Body of pancreas (tissue), 4 donors: ENCODE measurements around the gene ERC2. TPM values are rescaled to one million over a fixed set of nuclear protein-coding genes. Genes with fewer than 3 reads are reported as not detected.

Experiments used
- ATAC-seq: fragments of 150-250 bp; one replicate; pipeline ENCODE4 v1.9.1; 2016
- DNase-seq, 4 donors: peaks; one replicate each; pipeline ENCODE4 v3.0.0-alpha.2; 2019
- H3K27ac ChIP-seq, 4 donors: fragments of 200-600 bp; sonication (generic); 1 replicate in 3 of 4; 2 replicates in 1 of 4; pipeline versions ENCODE4 v1.5.1 to v1.6.1; 2016 to 2019; ENCODE audit warnings: mild to moderate bottlenecking in 1 of 4, mixed read lengths in 1 of 4, moderate library complexity in 1 of 4
- H3K27me3 ChIP-seq, 2 donors: fragments of 200-600 bp; sonication (generic); one replicate each; pipeline ENCODE4 v1.6.0; 2016; ENCODE audit warnings: mild to moderate bottlenecking in 1 of 2
- H3K36me3 ChIP-seq, 2 donors: fragments of 200-600 bp; sonication (generic); replicated peaks in 1 of 2; 2 replicates each; pipeline ENCODE4 v1.5.1; 2016; ENCODE audit warnings: low read depth in 2 of 2; ENCODE audit not compliant: insufficient read depth in 1 of 2
- H3K4me1 ChIP-seq: fragments of 200-600 bp; sonication (generic); one replicate; pipeline ENCODE4 v1.6.0; 2016
- H3K4me3 ChIP-seq, 2 donors: fragments of 200-600 bp; sonication (generic); 1 replicate in 1 of 2; 2 replicates in 1 of 2; pipeline ENCODE4 v1.5.1; 2016 to 2019
- H3K9me3 ChIP-seq, 3 donors: fragments of 200-600 bp; sonication (generic); 1 replicate in 2 of 3; 2 replicates in 1 of 3; pipeline ENCODE4 v1.5.1; 2016
- CTCF ChIP-seq, 7 experiments: fragments of 450-650 bp in 4 of 7; fragments of 200-600 bp in 3 of 7; sonication (generic) in 3 of 7; IDR thresholded peaks; one replicate each; pipeline ENCODE4 v1.5.1; 2016 to 2019; ENCODE audit warnings: antibody characterized with exemption in 7 of 7
- POLR2A ChIP-seq, 3 donors: fragments of 450-650 bp; IDR thresholded peaks; one replicate each; pipeline ENCODE4 v1.6.1; 2016; ENCODE audit warnings: antibody characterized with exemption in 3 of 3, mild to moderate bottlenecking in 2 of 3
- WGBS, 2 donors: methylation state at CpG; one replicate each; pipeline ENCODE4 v1.1.5; 2017; 5-methylcytosine and 5-hydroxymethylcytosine counted together
- intact Hi-C: fragments of 100-400 bp; cut with DNase I; formaldehyde crosslinking; loops from one replicate; pipeline ENCODE4 v1.15.1; 2023
- total RNA-seq, 2 donors: library from RNA; depleted of rRNA; stranded (reverse); fragments of >200 nt; gene quantifications; one replicate each; pipeline ENCODE4 v1.1.0, GENCODE V29; 2016

ERC2 gene
- total RNA-seq, 2 donors from 2014 or later, result 4.0 to 4.7 TPM

GRCh38 chr3:55885721-55886120 lies 582.5 kb downstream of the ERC2 start:
- ATAC-seq, result no peak
- no peaks in the 10 kb centered on the region for H3K36me3 ChIP-seq
- peaks cover 6% of the 10 kb centered on the region for H3K4me1 ChIP-seq
- no peak overlapping the region for H3K4me3 ChIP-seq
- H3K9me3 ChIP-seq, result no peaks in the 10 kb centered on the region
- H3K27ac ChIP-seq, result no peak overlapping the region
- DNase-seq, result no peak
- intact Hi-C loops, result no loop called here
- 41 to 48% methylated on average over 1 of the region's 1 CpG for WGBS, 2 donors
- no peak for TF ChIP-seq CTCF (IDR thresholded peaks at IDR 0.05)
- no peak for TF ChIP-seq POLR2A (IDR thresholded peaks at IDR 0.05)
- no peaks in the 10 kb centered on the region for H3K27me3 ChIP-seq

- DNase-seq, result no peak
- intact Hi-C loops, result no loop called here
- no peaks in the 10 kb centered on the region for H3K36me3 ChIP-seq
- peaks cover 6% of the 10 kb centered on the region for H3K4me1 ChIP-seq
- WGBS, 2 donors, result 28 to 40% methylated on average over 2 of the region's 2 CpGs
- H3K9me3 ChIP-seq, result no peaks in the 10 kb centered on the region
- H3K4me3 ChIP-seq, result no peak overlapping the region
- H3K27ac ChIP-seq, result no peak overlapping the region
- TF ChIP-seq POLR2A (IDR thresholded peaks at IDR 0.05), result no peak
- TF ChIP-seq CTCF (IDR thresholded peaks at IDR 0.05), result no peak
- H3K27me3 ChIP-seq, result no peaks in the 10 kb centered on the region
- ATAC-seq, result no peak
Measured at GRCh38 chr3:55884491-55885285, 583.6 kb downstream of the ERC2 start.

GRCh38 chr3:55884066-55884465 lies 584.2 kb downstream of the ERC2 start:
- H3K27ac ChIP-seq, result no peak overlapping the region
- intact Hi-C loops, result no loop called here
- WGBS, 2 donors, result 83 to 88% methylated on average over 1 of the region's 1 CpG
- no peak overlapping the region for H3K4me3 ChIP-seq
- no peak for ATAC-seq
- TF ChIP-seq CTCF (IDR thresholded peaks at IDR 0.05) (no peak), POLR2A (IDR thresholded peaks at IDR 0.05) (no peak)
- H3K9me3 ChIP-seq, result no peaks in the 10 kb centered on the region
- peaks cover 6% of the 10 kb centered on the region for H3K4me1 ChIP-seq
- H3K36me3 ChIP-seq, result no peaks in the 10 kb centered on the region
- H3K27me3 ChIP-seq, result no peaks in the 10 kb centered on the region
- DNase-seq, result no peak

GRCh38 chr3:55882006-55882405 lies 586.3 kb downstream of the ERC2 start:
- TF ChIP-seq CTCF (IDR thresholded peaks at IDR 0.05) (no peak), POLR2A (IDR thresholded peaks at IDR 0.05) (no peak)
- peaks cover 6% of the 10 kb centered on the region for H3K4me1 ChIP-seq
- DNase-seq (no peak), ATAC-seq (no peak)
- no peaks in the 10 kb centered on the region for H3K9me3 ChIP-seq
- intact Hi-C loops, result no loop called here
- no peak overlapping the region for H3K4me3 ChIP-seq
- 41 to 56% methylated on average over 2 of the region's 2 CpGs for WGBS, 2 donors
- H3K27me3 ChIP-seq, result no peaks in the 10 kb centered on the region
- no peak overlapping the region for H3K27ac ChIP-seq
- no peaks in the 10 kb centered on the region for H3K36me3 ChIP-seq

GRCh38 chr3:55880357-55880756 lies 587.9 kb downstream of the ERC2 start:
- no peak for ATAC-seq
- DNase-seq, result no peak
- no peaks in the 10 kb centered on the region for H3K36me3 ChIP-seq
- intact Hi-C loops, result no loop called here
- H3K27me3 ChIP-seq, result no peaks in the 10 kb centered on the region
- no peak for TF ChIP-seq CTCF (IDR thresholded peaks at IDR 0.05)
- TF ChIP-seq POLR2A (IDR thresholded peaks at IDR 0.05), result no peak
- no peak overlapping the region for H3K27ac ChIP-seq
- H3K4me3 ChIP-seq, result no peak overlapping the region
- no peaks in the 10 kb centered on the region for H3K9me3 ChIP-seq
- H3K4me1 ChIP-seq, result peaks cover 4% of the 10 kb centered on the region
